ENCODE measurements around the gene FPR1. TPM values are rescaled to one million over a fixed set of nuclear protein-coding genes. Genes with fewer than 3 reads are reported as not detected.

Gene FPR1
- total RNA-seq, 1 donor from 2014 or later, result not detected

DNA sequence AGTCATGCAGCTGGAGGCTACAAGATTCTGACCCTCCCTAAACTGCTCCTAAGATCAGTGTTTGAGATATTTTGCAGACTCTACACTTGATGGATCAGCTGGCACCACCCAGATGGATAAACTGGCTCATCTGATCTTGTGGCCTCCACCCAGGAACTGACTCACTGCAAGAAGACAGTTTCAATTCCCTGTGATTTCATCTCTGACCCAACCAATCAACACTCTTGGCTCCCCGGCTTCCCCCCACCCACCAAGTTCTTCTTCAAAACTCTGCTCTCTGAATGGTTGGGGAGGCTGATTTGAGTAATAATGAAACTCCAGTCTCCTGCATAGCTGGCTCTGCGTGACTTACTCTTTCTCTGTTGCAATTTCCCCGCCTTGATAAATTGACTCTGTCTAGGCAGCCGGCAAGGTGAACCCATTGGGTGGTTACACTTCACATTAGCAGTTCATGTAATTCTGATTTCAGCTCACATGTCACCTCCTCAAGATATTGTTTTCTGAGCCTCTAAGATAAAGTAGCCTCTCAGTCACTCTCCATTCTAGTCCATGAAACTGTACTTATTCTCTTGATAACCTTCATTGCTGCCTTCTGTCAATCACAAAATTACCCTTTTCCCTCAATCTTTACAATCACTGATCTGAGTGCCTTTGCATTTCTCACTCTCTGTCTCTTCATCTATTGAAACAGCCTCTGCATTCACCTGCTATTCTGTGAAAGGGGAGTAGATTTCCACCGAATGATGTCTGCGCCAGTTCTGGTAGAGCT lies 33.4 kb upstream of the FPR1 start:
- no peaks in the 10 kb centered on the region for H3K4me1 Mint-ChIP-seq (ENCODE audit: low read depth, unreplicated experiment)
- TF ChIP-seq, protein P1, sequence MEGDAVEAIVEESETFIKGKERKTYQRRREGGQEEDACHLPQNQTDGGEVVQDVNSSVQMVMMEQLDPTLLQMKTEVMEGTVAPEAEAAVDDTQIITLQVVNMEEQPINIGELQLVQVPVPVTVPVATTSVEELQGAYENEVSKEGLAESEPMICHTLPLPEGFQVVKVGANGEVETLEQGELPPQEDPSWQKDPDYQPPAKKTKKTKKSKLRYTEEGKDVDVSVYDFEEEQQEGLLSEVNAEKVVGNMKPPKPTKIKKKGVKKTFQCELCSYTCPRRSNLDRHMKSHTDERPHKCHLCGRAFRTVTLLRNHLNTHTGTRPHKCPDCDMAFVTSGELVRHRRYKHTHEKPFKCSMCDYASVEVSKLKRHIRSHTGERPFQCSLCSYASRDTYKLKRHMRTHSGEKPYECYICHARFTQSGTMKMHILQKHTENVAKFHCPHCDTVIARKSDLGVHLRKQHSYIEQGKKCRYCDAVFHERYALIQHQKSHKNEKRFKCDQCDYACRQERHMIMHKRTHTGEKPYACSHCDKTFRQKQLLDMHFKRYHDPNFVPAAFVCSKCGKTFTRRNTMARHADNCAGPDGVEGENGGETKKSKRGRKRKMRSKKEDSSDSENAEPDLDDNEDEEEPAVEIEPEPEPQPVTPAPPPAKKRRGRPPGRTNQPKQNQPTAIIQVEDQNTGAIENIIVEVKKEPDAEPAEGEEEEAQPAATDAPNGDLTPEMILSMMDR (IDR thresholded peaks at IDR 0.05; ENCODE audit: partially characterized antibody, unreplicated experiment), result no peak
- H3K36me3 Mint-ChIP-seq (ENCODE audit: unreplicated experiment), result no peaks in the 10 kb centered on the region
- no peak for DNase-seq
- H3K27me3 Mint-ChIP-seq (ENCODE audit: unreplicated experiment), result no peaks in the 10 kb centered on the region
- no peak overlapping the region for H3K4me3 Mint-ChIP-seq (ENCODE audit: unreplicated experiment)
- no peak overlapping the region for H3K27ac Mint-ChIP-seq (ENCODE audit: unreplicated experiment)
- no peaks in the 10 kb centered on the region for H3K9me3 Mint-ChIP-seq (ENCODE audit: unreplicated experiment)

DNA sequence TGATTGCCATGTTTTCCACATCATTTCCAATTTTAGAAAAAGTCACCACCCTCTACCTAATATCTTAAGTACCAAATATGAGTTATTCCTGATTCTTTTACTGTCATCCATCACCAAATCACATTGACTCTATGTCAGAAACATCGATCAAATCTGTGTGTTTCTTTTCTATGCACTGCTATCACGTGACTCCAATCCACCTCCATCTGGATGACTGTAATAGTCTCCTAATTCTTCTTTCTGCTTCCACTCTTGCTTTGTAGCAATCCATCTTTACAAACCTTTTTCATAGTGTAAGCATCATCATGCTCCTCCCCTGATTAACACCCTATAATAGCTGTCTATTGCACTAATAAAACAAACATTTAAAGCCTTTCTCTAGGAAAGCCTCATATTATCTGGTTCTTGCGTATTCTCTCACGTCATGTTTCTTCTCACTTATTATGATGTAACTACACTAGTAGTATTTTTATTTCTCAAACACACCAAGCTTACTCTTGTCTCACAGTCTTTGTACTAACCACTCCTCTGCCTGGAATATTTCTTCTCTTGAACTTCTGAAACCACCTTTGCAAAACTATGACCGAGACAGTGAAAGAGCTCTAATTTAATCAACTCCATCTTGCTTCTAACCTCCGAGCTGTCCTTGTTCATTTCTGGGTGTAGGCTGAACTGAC lies 32.6 kb upstream of the FPR1 start:
- no peak for DNase-seq
- no peaks in the 10 kb centered on the region for H3K36me3 Mint-ChIP-seq (ENCODE audit: unreplicated experiment)
- no peak overlapping the region for H3K27ac Mint-ChIP-seq (ENCODE audit: unreplicated experiment)
- H3K4me3 Mint-ChIP-seq (ENCODE audit: unreplicated experiment), result no peak overlapping the region
- H3K4me1 Mint-ChIP-seq (ENCODE audit: low read depth, unreplicated experiment), result no peaks in the 10 kb centered on the region
- no peaks in the 10 kb centered on the region for H3K27me3 Mint-ChIP-seq (ENCODE audit: unreplicated experiment)
- no peaks in the 10 kb centered on the region for H3K9me3 Mint-ChIP-seq (ENCODE audit: unreplicated experiment)
- TF ChIP-seq, protein P1 (IDR thresholded peaks at IDR 0.05; ENCODE audit: partially characterized antibody, unreplicated experiment), result no peak

DNA sequence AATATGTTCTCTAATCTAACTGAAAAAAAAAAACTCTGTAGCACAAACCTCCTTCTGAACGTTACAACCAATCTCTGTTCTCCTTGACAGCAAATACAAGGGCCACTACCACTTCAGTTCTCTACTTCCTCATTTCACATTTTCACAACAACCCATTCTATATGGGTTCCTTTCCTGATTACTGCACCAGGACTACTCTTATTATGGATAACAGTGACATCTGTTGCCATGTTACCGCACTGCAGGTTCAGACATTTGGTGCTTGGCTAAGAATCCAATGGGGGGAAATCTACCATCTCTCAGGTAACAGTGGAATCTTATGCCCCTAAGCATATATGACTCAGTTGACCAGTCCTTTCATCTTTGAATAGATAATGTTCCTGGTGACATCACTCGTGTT lies 31.7 kb upstream of the FPR1 start:
- Mint-ChIP-seq H3K27ac (ENCODE audit: unreplicated experiment) (no peak overlapping the region), H3K27me3 (ENCODE audit: unreplicated experiment) (no peaks in the 10 kb centered on the region), H3K4me3 (ENCODE audit: unreplicated experiment) (no peak overlapping the region), H3K9me3 (ENCODE audit: unreplicated experiment) (no peaks in the 10 kb centered on the region), H3K4me1 (ENCODE audit: low read depth, unreplicated experiment) (no peaks in the 10 kb centered on the region), H3K36me3 (ENCODE audit: unreplicated experiment) (no peaks in the 10 kb centered on the region)
- TF ChIP-seq, protein P1 (IDR thresholded peaks at IDR 0.05; ENCODE audit: partially characterized antibody, unreplicated experiment), result no peak
- no peak for DNase-seq

DNA sequence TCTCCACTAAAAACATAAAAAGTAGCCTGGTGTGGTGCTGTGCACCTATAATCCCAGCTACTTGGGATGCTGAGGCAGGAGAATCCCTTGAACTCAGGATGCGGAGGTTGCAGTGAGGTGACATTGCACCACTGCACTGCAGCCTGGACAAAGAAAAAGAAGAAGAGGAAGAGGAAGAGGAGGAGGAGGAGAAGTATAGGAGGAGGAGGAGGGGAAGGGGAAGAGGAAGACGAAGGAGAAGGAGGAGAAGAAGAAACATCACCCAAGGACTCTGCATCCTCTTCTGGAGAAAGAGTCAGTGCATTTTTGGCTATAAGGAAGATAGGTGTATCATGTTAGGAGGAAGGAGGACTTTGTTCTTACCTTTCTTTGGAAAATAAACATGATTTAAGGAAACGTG lies 30.3 kb upstream of the FPR1 start:
- Mint-ChIP-seq H3K27me3 (ENCODE audit: unreplicated experiment) (no peaks in the 10 kb centered on the region), H3K9me3 (ENCODE audit: unreplicated experiment) (no peaks in the 10 kb centered on the region), H3K36me3 (ENCODE audit: unreplicated experiment) (no peaks in the 10 kb centered on the region), H3K4me3 (ENCODE audit: unreplicated experiment) (no peak overlapping the region), H3K4me1 (ENCODE audit: low read depth, unreplicated experiment) (no peaks in the 10 kb centered on the region), H3K27ac (ENCODE audit: unreplicated experiment) (no peak overlapping the region)
- DNase-seq, result no peak
- TF ChIP-seq, protein P1 (IDR thresholded peaks at IDR 0.05; ENCODE audit: partially characterized antibody, unreplicated experiment), result no peak

DNA sequence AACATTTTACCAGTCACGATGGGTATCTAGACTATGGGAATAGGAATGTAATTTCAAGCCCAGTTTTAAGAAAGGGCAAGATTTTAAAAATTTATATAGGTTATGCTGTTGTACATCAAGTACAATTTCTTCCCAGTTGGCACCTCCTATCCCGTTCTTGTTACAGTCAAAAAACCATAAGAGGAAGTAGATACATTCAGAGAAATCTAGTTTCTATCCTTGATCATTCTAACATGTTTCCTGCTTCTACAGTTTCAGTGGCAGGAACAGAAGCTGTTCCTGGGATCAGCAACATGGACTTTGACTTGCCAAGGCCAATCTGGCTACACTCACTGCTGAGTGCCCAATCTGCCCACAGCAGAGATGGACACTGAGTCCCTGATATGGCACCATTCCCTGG lies 28.6 kb upstream of the FPR1 start:
- Mint-ChIP-seq H3K36me3 (ENCODE audit: unreplicated experiment) (no peaks in the 10 kb centered on the region), H3K9me3 (ENCODE audit: unreplicated experiment) (peaks cover 2% of the 10 kb centered on the region), H3K4me1 (ENCODE audit: low read depth, unreplicated experiment) (no peaks in the 10 kb centered on the region), H3K27ac (ENCODE audit: unreplicated experiment) (no peak overlapping the region), H3K4me3 (ENCODE audit: unreplicated experiment) (no peak overlapping the region), H3K27me3 (ENCODE audit: unreplicated experiment) (no peaks in the 10 kb centered on the region)
- no peak for DNase-seq
- TF ChIP-seq, protein P1 (IDR thresholded peaks at IDR 0.05; ENCODE audit: partially characterized antibody, unreplicated experiment), result no peak

Measured in glutamatergic neuron (in vitro differentiated cells).